Measurements from ENCODE around the gene ARHGAP15.

Gene ARHGAP15

DNA sequence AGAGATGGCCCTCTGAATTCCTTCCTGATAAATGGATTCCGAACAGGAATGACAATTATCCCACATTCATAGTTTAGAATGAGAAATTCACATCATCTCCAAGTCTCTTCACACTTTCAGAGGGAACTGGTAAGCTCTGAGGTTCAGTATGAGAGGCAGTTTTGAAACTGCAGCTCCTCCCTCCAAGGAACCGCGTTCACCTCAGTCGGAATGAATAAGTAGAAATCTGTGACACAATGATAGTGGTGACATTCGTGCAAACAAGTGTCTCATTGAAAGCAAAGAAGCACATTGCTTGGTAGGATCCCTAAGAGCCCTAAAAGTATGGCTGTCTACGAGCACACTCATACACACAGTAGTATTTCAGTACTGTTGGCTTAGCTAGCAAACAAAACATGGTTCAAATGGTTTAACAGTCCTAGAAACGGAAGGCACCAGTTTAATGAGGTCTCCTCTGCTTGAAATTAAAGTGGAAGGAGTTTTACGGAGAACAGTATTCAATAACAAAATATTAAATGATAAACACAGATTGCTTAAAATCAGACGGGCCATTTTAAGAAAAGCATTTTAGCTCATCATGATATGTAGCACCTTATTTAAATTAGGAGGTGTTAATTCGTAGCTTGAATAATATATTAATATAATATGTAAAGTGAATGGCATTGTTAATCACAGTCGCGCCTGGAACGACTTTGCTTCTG lies 225.0 kb downstream of the ARHGAP15 start:
- no peak for DNase-seq

GRCh38 chr2:143355870-143356269 lies 226.7 kb downstream of the ARHGAP15 start:
- DNase-seq: no peak

DNA sequence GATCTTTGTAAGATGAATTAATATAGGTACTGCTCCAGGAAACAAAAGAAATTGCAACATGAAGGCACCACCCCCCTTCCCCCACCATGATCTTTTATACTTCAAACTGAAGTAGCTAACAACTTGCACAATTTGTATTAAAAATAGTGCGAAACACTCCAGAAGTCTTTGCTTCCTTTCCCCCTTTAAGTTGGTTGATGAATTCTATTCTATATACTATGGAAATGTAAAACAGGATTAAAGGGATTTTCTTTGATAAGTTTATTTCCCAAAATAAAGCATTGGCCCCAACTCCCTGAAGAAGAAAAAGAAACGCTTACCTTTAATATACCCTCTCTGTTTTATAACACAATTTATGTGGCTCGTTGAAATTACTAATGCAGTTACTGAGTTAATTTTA lies 227.1 kb downstream of the ARHGAP15 start:
- no peak for DNase-seq

GRCh38 chr2:143356736-143357446 lies 227.7 kb downstream of the ARHGAP15 start:
- DNase-seq: no peak

DNA sequence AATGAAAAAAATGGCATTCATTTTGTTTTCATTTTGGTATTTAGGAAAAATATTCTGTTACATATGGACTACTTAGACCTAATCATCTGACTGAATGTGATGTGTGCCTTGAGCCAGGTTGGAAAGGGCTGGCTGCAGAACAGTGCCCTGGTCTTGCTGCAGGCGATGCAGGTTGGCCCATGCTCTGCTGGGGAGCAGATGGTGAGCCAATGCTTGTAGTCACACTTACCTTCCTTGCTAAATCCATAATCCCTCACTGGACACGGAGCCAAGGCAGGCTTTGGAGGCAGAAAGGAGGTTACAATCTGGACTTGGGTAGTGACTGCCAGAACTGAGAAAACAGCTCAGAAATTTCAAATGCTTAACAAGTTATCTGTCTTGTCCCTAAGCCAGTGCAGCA lies 228.7 kb downstream of the ARHGAP15 start:
- no peak for DNase-seq

GRCh38 chr2:143361346-143361745 lies 232.1 kb downstream of the ARHGAP15 start:
- DNase-seq: no peak

DNA sequence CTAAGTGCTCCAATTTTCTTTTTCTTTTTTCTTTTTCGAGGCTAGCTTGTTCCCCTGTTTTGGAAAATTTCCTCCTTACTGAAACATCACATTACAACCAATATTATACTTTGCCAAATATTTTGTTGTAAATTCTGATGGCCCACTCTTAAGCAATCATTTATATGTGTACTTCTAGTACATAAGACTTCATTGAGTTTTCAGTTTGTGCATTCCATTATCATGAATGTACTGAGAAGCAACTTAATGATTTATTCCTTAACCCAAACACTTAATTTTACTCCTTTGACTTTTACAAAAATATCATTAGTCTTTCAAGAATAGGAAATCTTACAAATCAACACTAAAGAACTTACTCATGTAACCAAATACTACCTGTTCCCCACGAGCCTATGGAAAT lies 242.4 kb downstream of the ARHGAP15 start:
- DNase-seq: no peak

GRCh38 chr2:143375384-143375880 lies 246.2 kb downstream of the ARHGAP15 start:
- no peak for DNase-seq

- no peak for DNase-seq
Observed at GRCh38 chr2:143378996-143379395, 249.8 kb downstream of the ARHGAP15 start.

DNA sequence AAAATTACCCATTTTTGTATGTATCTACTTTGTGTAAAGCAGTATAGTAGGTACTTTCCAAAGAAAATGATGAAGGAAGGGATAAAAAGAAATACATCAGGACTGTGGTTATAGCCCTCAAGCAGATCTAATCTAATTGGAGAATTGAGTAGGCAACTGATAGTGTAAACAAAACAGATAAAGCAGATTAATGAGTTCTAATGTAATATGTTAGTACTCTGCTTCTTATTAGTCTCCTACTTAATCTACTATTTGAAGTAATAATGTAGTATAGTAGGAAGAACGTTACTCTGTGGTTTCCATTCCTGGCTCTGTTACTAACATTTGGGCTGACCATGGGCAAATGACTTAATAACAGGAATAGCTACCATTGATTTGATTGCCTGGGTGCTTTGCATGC lies 250.7 kb downstream of the ARHGAP15 start:
- no peak for DNase-seq

GRCh38 chr2:143382573-143382972 lies 253.4 kb downstream of the ARHGAP15 start:
- DNase-seq: no peak

- no peak for DNase-seq
Observed at GRCh38 chr2:143383016-143383415, 253.8 kb downstream of the ARHGAP15 start.

DNA sequence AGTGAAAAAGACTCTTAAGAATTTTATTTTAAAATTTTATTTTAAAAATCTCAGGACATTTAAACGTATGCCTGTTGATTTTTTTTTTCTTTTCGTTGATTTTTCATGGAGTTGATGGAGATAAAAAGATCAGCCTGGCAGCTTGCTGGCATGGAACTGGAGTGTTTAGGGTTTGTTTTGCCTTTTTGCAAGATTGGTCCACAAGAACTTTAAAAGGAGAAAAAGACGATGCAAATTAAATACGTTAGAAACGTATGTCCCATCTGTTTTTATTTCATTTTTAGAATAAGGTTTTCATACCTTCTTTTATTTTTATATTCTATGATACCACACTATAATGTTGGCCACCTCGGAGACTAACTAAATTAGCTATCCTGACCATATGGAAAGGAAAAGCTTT lies 254.9 kb downstream of the ARHGAP15 start:
- DNase-seq: no peak

GRCh38 chr2:143390171-143390570 lies 261.0 kb downstream of the ARHGAP15 start:
- DNase-seq: no peak

DNA sequence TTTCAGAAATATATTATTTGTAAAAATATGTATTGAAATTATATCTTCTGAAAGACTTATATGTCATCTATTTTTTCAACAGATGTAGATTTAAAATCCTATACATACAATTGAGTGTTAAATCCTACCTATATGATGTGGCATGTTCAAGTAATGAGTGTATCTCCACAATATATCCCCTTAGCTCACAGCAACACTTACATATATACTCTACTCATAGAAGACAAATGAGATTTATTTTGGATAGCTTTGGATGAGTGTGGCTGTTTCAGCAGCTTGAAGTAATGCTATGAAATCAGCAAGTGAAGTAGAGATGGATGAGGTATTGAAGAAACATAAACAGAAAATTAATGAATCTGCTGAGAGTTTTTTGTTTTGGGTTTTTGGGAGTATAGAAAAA lies 263.1 kb downstream of the ARHGAP15 start:
- no peak for DNase-seq

DNA sequence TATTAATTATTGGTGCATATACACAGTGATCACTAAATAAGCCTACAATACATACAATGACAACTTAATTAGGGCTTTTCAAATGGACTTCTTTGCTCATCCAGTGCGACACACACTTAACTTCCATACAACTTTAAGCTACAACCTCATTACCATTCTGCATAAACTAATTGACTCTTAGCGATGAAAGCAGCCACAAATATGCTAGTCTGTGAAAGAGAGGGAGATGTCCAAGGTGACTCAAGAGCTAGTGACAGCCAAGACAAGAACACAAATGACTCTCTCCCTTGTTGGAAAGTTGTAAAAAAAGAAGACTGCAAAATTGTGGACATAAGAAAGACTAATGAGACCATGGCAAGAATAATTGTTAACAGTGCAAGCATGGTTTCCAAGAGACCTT lies 264.8 kb downstream of the ARHGAP15 start:
- DNase-seq: no peak

DNA sequence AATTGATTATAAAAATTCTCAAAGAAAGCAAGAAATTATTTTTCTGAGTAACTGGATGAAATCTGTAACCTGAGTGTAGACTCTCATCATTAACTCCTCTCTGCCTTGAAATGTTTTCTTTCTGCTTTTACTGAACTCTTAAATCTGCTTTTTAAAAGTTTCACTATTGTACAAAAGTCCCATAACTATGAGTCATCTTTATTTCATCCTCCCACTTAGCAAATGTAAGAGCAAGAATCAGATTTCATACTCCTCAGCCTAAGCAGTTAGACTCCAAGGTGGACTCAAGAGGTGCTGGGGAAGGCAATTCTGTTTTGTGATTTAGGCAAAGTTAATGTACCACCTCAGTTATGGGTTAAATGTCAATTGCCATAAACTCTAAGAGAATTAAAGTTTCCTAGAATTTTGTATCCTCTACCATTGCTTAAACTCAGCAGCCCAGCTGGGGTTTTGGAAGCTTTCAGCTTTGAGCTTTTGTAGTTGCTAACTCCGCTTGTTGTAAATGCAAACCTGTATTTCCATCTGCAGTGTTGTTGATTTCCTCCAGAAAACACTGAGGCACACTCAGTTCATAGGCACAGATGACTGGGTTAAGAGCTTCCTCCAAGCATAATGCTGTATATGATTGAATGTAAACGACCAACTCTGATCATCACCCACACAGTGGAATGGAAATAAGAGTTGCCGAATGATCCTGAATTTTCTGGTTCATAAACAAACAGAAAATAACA lies 268.8 kb downstream of the ARHGAP15 start:
- no peak for DNase-seq

DNA sequence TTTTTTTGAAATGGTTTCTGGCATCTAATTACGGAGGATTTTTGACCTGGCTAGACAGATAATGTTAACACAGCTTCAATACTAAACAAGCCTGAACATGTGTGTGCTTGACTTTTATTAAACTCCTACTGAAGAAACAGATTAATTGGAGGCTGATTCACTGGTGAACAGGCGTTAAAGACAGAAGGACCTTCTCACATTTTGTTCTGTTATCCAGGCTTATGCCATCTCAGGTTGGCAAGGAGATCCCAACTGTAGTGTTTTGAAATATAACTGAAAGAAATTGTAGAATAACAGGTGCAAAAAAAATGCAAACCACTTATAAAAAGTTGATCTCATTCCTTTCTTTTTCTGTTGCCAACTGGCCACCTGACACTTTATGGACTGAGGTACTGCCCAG lies 269.6 kb downstream of the ARHGAP15 start:
- no peak for DNase-seq

- DNase-seq: no peak
Observed at GRCh38 chr2:143399631-143400069, 270.4 kb downstream of the ARHGAP15 start.

- no peak for DNase-seq
Observed at GRCh38 chr2:143401861-143402260, 272.6 kb downstream of the ARHGAP15 start.

DNA sequence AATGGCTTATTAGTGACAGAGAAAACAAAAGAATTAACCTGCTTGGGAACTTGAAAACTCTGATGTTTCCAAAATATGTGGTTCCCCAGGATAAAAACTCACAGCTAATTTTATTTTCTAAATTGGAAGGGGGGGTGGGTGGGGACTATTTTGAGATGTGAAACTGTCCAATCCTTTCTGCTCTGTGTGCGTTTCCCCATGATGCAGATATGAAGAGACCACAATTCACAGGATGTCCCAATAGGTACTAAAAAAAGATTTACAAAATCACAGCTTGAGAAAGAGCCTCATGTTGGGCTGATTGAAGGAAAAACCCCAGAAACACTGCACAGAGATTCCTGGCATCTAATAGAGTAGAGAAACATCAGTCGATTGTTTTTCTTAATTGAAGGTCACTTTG lies 273.2 kb downstream of the ARHGAP15 start:
- DNase-seq: no peak

GRCh38 chr2:143410082-143410897 lies 281.1 kb downstream of the ARHGAP15 start:
- no peak for DNase-seq

GRCh38 chr2:143415571-143415970 lies 286.4 kb downstream of the ARHGAP15 start:
- no peak for DNase-seq

Data from activated CD8-positive, alpha-beta memory T cell treated with anti-CD3 and anti-CD28 coated beads for 24 hours (primary cell).